Thyroid gland (tissue), 4 donors: ENCODE results near the gene CDH4. TPM values are rescaled to one million over a fixed set of nuclear protein-coding genes. Genes with fewer than 3 reads are reported as not detected.

ENCODE experiments used
- DNase-seq, 2 donors: peaks; one replicate each; pipeline ENCODE4 v3.0.0-alpha.2; 2019
- H3K27ac ChIP-seq, 3 donors: fragments of 200-600 bp; sonication (generic); 1 replicate in 2 of 3; 2 replicates in 1 of 3; pipeline ENCODE4 v1.5.1; 2016 to 2019; ENCODE audit warnings: mild to moderate bottlenecking in 1 of 3, moderate library complexity in 1 of 3
- H3K27me3 ChIP-seq: fragments of 200-600 bp; sonication (generic); one replicate; pipeline ENCODE4 v1.5.1; 2019
- H3K36me3 ChIP-seq, 2 donors: fragments of 200-600 bp; sonication (generic); one replicate each; pipeline ENCODE4 v1.5.1; 2016 to 2019
- H3K4me1 ChIP-seq, 2 donors: fragments of 200-600 bp; sonication (generic); one replicate each; pipeline ENCODE4 v1.5.1; 2017 to 2019
- H3K4me3 ChIP-seq, 3 donors: fragments of 200-600 bp; sonication (generic); replicated peaks in 1 of 3; 1 replicate in 2 of 3; 2 replicates in 1 of 3; pipeline ENCODE4 v1.5.1; 2016; ENCODE audit warnings: mild to moderate bottlenecking in 1 of 3
- H3K9me3 ChIP-seq: fragments of 200-600 bp; sonication (generic); one replicate; pipeline ENCODE4 v1.5.1; 2017
- POLR2A ChIP-seq, 2 donors: fragments of 450-650 bp; IDR thresholded peaks; one replicate each; pipeline ENCODE4 v1.6.1; 2017; ENCODE audit warnings: antibody characterized with exemption in 2 of 2, mild to moderate bottlenecking in 2 of 2, moderate library complexity in 1 of 2
- WGBS, 2 donors: methylation state at CpG; one replicate each; pipeline ENCODE4 v1.1.5; 2017; 5-methylcytosine and 5-hydroxymethylcytosine counted together
- intact Hi-C: fragments of 100-400 bp; cut with DNase I; formaldehyde crosslinking; loops from one replicate; pipeline ENCODE4 v1.15.1; 2023
- total RNA-seq, 4 donors: library from RNA; depleted of rRNA; stranded (reverse); fragments of >200 nt; gene quantifications; one replicate each; pipeline ENCODE4 v1.2.3, GENCODE V29; 2016
- TF ChIP-seq, protein P1 (sequence below), 6 experiments: fragments of 200-600 bp in 3 of 6; fragments of 450-650 bp in 3 of 6; sonication (generic) in 3 of 6; IDR thresholded peaks; one replicate each; pipeline ENCODE4 v1.5.1; 2016 to 2019; ENCODE audit warnings: antibody characterized with exemption in 6 of 6, mild to moderate bottlenecking in 2 of 6, inconsistent platforms in 1 of 6, moderate library complexity in 1 of 6

CDH4 gene
- total RNA-seq, 4 donors from 2014 or later: 0.22 to 0.29 (median 0.29) TPM; not detected in 1

- no peaks in the 10 kb centered on the region for H3K4me1 ChIP-seq
- intact Hi-C loops: no loop called here
- TF ChIP-seq, protein P1, sequence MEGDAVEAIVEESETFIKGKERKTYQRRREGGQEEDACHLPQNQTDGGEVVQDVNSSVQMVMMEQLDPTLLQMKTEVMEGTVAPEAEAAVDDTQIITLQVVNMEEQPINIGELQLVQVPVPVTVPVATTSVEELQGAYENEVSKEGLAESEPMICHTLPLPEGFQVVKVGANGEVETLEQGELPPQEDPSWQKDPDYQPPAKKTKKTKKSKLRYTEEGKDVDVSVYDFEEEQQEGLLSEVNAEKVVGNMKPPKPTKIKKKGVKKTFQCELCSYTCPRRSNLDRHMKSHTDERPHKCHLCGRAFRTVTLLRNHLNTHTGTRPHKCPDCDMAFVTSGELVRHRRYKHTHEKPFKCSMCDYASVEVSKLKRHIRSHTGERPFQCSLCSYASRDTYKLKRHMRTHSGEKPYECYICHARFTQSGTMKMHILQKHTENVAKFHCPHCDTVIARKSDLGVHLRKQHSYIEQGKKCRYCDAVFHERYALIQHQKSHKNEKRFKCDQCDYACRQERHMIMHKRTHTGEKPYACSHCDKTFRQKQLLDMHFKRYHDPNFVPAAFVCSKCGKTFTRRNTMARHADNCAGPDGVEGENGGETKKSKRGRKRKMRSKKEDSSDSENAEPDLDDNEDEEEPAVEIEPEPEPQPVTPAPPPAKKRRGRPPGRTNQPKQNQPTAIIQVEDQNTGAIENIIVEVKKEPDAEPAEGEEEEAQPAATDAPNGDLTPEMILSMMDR (IDR thresholded peaks at IDR 0.05): no peak
- no peak for TF ChIP-seq POLR2A (IDR thresholded peaks at IDR 0.05)
- H3K36me3 ChIP-seq: no peaks in the 10 kb centered on the region
- H3K4me3 ChIP-seq: no peak overlapping the region
- no peaks in the 10 kb centered on the region for H3K9me3 ChIP-seq
- DNase-seq: no peak
- WGBS, 2 donors: 67 to 69% methylated on average over 19 to 21 of the region's 25 CpGs
- H3K27ac ChIP-seq: no peak overlapping the region
- H3K27me3 ChIP-seq: no peaks in the 10 kb centered on the region
Observed at GRCh38 chr20:61521687-61522420, 269.8 kb downstream of the CDH4 start.

- H3K27ac ChIP-seq: no peak overlapping the region
- WGBS, 2 donors: 90 to 92% methylated on average over 25 of the region's 25 CpGs
- no peaks in the 10 kb centered on the region for H3K36me3 ChIP-seq
- H3K27me3 ChIP-seq: no peaks in the 10 kb centered on the region
- TF ChIP-seq, protein P1 (IDR thresholded peaks at IDR 0.05): no peak
- no peak for TF ChIP-seq POLR2A (IDR thresholded peaks at IDR 0.05)
- no peaks in the 10 kb centered on the region for H3K4me1 ChIP-seq
- no peaks in the 10 kb centered on the region for H3K9me3 ChIP-seq
- no peak for DNase-seq
- intact Hi-C loops: no loop called here
- H3K4me3 ChIP-seq: no peak overlapping the region
Observed at GRCh38 chr20:61522498-61523090, 270.5 kb downstream of the CDH4 start.

- Histone ChIP-seq H3K36me3 (no peaks in the 10 kb centered on the region), H3K4me1 (no peaks in the 10 kb centered on the region), H3K4me3 (no peak overlapping the region), H3K9me3 (no peaks in the 10 kb centered on the region), H3K27me3 (no peaks in the 10 kb centered on the region), H3K27ac (no peak overlapping the region)
- WGBS, 2 donors: 93 to 94% methylated on average over 19 of the region's 19 CpGs
- intact Hi-C loops: no loop called here
- TF ChIP-seq POLR2A (IDR thresholded peaks at IDR 0.05): no peak
- TF ChIP-seq, protein P1 (IDR thresholded peaks at IDR 0.05): no peak
- no peak for DNase-seq
Observed at GRCh38 chr20:61523145-61523544, 271.1 kb downstream of the CDH4 start.

DNA sequence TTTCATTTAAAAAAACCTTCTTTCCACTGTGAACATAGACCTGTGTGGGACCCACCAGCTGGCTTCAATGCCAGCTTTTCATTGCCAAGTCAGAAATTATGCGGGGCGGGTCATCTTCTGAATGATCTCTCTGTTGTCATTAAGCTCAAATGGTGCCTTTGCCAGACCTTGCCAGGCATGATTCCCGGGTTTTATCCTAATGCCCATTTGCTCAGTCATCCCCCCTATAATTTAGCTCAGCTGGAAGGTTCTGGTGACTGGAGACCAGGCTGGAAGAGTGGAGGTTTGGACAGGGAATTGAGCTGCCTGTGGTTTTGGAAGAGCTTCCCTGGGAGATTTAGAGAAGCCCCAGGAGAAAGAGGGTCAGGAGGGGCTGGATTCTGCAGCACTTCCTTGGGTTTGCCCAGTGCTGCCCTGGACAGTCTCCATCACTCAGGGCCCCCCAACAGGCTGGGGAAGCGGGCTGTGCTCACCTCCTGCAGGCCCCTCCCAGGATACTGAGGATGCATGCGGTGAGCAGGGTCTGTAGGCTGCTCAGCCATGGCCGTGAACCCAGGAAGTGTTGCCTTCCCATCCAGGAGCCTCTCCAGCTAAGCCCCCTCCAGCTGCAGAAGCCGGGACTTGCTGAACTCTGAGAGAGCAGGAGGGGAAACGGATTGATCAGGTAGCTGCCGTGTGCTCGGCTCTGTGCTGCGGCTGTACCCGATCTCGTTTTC is 273.0 kb downstream of the CDH4 start:
- Histone ChIP-seq H3K9me3 (no peaks in the 10 kb centered on the region), H3K27me3 (no peaks in the 10 kb centered on the region)
- 61 to 64% methylated on average over 12 of the region's 13 CpGs for WGBS, 2 donors

More for the DNA sequence above, 273.0 kb downstream of the CDH4 start:
- TF ChIP-seq, protein P1 (IDR thresholded peaks at IDR 0.05): no peak
- TF ChIP-seq POLR2A (IDR thresholded peaks at IDR 0.05): no peak
- Histone ChIP-seq H3K36me3 (no peaks in the 10 kb centered on the region), H3K4me1 (no peaks in the 10 kb centered on the region), H3K27ac (no peak overlapping the region), H3K4me3 (no peak overlapping the region)
- no peak for DNase-seq
- intact Hi-C loops: no loop called here
